ENCODE measurements around the gene EFNA1.

The EFNA1 gene, protein sequence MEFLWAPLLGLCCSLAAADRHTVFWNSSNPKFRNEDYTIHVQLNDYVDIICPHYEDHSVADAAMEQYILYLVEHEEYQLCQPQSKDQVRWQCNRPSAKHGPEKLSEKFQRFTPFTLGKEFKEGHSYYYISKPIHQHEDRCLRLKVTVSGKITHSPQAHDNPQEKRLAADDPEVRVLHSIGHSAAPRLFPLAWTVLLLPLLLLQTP

DNA sequence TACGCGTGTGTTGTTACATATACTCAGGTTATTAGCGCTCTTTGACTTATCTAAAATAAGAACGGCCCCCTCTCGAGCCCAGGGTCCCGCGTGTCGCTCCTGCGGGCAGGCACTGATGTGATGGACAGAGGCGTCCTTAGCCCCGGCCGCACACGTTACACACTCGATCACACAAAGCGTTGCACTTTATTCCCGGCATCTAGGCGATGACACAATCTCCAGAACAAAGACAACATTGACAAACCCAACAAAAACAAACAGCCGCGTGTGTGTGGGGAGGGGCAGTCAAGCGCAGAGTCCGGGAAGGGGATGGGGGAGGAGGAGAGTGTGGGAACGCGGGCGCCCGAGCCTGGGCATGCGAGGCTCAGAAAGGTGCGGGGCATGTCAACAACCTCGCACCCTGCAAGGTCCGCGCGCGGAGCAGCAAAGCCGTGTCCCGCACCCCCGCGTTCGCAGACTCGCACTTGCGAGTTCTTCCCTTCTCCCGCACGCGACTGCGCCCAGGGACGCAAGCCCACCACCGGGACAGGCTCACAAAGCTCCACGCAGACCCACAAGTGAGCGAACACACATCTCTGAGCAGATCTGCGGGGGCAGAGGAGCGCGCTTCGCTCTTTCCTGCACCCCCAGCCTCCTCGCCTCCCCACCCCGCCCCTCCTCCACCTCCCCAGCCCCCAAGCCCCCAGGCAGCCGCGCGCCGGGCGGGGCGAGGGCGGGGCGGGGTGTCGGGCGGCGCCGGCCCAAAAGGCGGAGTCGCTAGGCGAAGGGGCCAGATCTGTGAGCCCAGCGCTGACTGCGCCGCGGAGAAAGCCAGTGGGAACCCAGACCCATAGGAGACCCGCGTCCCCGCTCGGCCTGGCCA lies at the start of gene EFNA1:
TSS of gene EFNA1 (plus strand) at position 772 of the 862 bp plus-strand sequence. CDS start 102 bp downstream, outside the sequence.
- no peak for DNase-seq

GRCh38 chr1:155078469-155079209 lies 49.0 kb upstream of the EFNA1 start, which contains the start of gene EFNA3:
Gene EFNA3 (plus strand): TSS chr1:155078837. CDS start chr1:155078942, 105 bp downstream.
- DNase-seq: peak; percentile 56

GRCh38 chr1:155079210-155079486 lies 48.5 kb upstream of the EFNA1 start:
- DNase-seq: no peak

DNA sequence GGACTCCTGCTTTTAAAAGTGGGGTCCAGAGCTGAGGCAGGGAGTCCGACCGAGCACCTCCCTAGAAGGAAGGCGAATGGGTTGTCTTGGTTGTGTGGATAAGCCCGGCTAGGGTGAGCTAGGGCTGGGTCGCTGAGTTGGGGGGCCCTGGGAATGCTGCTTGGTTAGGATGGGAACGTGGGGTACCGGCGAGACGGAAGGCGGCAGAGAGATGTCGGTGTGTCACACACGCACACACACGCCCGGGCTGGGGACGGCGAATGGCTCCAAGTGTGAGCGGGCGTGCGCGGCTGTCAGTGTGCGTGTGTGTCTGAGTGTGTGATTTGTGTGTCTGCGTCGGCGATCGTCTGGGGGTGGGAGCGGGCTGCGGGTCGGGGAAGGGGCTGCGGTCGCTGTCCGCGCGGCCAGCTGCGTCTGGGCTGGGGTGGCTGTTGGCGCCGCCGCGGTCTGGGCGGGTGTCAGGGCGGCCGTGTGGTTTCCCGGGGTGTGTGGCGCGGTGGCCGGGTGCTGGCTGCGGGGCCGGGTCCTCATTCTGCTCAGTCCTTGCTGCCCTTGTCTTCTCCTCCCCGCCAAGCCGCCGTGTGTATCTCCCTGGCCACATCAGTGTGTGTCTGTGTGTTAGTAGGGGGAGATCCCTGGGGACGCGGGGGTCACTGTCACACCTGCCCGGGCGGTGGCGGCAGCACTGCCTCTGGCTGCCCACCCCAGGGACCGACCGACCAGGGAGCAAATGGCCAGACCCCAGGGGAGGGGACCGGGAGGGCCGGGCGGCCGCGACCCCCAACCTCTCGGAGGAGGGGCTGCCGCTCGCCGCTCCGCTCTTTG lies 48.0 kb upstream of the EFNA1 start:
- no peak for DNase-seq

- peak; percentile 6 for DNase-seq
Observed at GRCh38 chr1:155080312-155081228, 47.1 kb upstream of the EFNA1 start.

- no peak for DNase-seq
Observed at GRCh38 chr1:155081472-155082300, 46.0 kb upstream of the EFNA1 start.

GRCh38 chr1:155082301-155083051 lies 45.2 kb upstream of the EFNA1 start:
- no peak for DNase-seq

DNA sequence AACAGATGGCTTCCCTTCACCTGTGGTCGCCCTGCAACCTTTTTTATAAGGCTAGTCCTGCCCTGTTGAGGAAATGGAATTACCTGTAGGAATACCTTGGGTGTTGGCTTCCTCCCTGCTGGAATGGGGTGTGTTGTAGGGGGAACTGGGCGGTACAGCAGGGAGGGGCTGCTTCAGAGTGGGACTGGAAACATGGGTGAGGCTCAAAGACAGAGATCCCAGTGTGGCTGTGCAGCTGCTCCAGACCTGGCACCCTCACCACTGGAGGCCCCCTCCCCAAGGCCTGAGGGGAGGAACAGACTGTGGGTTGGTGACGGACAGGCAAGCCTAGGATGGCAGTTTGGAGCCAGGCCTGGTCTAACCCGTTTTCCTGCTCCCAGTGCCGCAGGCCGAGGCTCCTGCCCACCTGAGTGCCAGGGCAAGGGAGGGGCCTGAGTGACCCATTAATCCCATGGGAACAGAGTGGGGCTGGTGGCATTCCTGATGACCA lies 44.6 kb upstream of the EFNA1 start:
- DNase-seq: no peak

- DNase-seq: peak; percentile 84
Observed at GRCh38 chr1:155083865-155084721, 43.6 kb upstream of the EFNA1 start.

DNA sequence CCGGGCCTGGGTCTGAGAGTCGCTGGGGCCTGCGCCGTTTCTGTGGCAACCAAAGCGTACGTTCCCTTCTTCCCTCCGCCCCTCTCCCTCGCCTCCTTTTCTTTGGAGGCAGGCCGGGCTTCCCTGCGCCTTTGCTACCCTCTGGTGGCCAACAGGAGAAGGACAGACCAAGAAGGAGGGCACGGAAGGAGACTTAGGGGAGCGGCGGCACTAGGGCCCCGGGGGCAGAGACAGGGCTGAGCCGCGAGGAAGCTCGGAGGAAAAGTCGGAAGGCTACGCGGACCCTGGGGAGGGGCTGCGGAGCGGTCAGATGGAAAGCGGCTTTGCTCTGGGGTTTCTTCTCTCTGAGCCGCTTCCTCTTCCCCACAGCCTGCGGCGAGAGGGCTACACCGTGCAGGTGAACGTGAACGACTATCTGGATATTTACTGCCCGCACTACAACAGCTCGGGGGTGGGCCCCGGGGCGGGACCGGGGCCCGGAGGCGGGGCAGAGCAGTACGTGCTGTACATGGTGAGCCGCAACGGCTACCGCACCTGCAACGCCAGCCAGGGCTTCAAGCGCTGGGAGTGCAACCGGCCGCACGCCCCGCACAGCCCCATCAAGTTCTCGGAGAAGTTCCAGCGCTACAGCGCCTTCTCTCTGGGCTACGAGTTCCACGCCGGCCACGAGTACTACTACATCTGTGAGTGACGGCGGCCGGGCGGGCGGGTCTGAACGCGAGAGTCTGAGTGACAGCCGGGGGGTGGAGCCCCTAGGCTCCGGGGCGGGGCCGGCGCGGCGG lies 42.8 kb upstream of the EFNA1 start:
- DNase-seq: peak; percentile 94

DNA sequence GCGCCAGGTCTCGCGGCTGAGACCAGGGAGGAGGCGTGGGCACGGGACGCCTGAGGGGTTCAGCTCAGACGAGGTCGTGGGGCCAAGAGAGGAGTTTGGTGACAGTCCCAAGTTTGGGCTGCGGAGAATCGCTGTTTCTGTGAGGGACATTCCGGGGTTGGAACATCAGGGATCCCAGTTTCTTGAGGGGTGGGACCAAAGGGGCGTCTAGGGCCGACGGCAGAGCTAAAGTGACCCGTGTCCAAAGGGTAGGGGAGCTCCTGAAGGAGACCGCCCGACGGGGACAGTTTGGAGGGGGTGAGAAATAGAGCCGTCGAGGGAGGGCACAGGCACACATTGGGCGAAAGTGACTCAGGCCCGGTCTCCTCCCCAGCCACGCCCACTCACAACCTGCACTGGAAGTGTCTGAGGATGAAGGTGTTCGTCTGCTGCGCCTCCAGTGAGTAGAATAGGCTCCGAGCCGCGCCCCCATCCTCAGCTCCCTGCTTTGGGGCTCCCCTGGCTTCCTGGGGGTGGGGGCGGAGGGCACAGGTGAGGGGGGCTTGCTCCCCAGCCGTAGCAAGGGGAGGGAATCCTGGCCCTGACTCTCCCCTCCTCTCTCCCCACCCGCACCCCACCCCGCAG lies 42.1 kb upstream of the EFNA1 start:
- peak; percentile 71 for DNase-seq

DNA sequence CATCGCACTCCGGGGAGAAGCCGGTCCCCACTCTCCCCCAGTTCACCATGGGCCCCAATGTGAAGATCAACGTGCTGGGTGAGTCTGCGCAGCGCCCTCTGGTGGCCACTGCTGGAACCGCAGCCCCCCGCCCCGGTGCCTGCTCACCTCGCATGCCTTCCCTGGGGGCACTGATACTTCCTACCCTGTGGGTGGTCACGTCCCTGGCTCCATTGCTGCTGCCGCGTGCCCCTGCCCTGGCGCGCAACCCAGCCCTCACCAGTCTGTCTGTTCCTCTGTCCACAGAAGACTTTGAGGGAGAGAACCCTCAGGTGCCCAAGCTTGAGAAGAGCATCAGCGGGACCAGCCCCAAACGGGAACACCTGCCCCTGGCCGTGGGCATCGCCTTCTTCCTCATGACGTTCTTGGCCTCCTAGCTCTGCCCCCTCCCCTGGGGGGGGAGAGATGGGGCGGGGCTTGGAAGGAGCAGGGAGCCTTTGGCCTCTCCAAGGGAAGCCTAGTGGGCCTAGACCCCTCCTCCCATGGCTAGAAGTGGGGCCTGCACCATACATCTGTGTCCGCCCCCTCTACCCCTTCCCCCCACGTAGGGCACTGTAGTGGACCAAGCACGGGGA lies 41.4 kb upstream of the EFNA1 start:
- DNase-seq: peak; percentile 73

DNA sequence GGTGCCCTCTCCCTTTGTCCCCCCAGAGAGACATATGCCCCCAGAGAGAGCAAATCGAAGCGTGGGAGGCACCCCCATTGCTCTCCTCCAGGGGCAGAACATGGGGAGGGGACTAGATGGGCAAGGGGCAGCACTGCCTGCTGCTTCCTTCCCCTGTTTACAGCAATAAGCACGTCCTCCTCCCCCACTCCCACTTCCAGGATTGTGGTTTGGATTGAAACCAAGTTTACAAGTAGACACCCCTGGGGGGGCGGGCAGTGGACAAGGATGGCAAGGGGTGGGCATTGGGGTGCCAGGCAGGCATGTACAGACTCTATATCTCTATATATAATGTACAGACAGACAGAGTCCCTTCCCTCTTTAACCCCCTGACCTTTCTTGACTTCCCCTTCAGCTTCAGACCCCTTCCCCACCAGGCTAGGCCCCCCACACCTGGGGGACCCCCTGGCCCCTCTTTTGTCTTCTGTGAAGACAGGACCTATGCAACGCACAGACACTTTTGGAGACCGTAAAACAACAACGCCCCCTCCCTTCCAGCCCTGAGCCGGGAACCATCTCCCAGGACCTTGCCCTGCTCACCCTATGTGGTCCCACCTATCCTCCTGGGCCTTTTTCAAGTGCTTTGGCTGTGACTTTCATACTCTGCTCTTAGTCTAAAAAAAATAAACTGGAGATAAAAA lies 40.7 kb upstream of the EFNA1 start:
- DNase-seq: no peak

GRCh38 chr1:155091071-155092051 lies 36.3 kb upstream of the EFNA1 start:
- DNase-seq: peak; percentile 79

DNA sequence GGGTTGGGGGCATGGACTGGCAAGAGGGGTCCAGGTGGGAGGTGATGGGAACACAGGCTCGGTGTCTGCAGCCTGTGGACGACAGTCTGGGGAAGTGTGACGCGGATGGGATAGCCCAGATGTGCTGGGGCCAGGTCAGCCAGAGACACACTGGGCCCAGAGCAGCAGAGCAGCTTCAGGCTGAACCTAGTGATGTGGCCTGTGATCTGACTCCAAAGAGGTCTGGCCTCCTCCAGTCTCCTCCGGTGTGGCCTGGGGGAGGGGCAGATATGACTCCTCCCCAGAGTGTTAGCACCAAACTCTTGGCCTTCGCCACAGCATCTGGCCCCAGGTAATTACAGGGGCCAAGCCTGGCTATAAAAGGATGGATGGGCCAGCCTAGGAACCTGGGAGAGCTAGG lies 35.5 kb upstream of the EFNA1 start:
- DNase-seq: no peak
